GM18868 (cell line): ENCODE measurements around the gene SLAMF6.
"Not testable (repeated sequence)": the region's sequence is repeated elsewhere in the genome, so short reads cannot be mapped to it uniquely, and the experiment has no call there.

Experiments used
- ATAC-seq: cut with Tn5 transposase; IDR thresholded peaks from one replicate; pipeline ENCODE4 v1.9.1; 2021; ENCODE audit warnings: mild to moderate bottlenecking, moderate library complexity; ENCODE audit not compliant: unreplicated experiment

Gene SLAMF6

GRCh38 chr1:160517519-160517918 lies 5.5 kb downstream of the SLAMF6 start:
- ATAC-seq, result not testable (repeated sequence)

- ATAC-seq, result not testable (repeated sequence)
These were observed 7.1 kb downstream of the SLAMF6 start for GRCh38 chr1:160515908-160516307.

GRCh38 chr1:160504651-160505050 lies 18.4 kb downstream of the SLAMF6 start:
- ATAC-seq, result no peak

GRCh38 chr1:160503087-160503486 lies 20.0 kb downstream of the SLAMF6 start:
- ATAC-seq, result no peak

GRCh38 chr1:160500321-160500990 lies 22.6 kb downstream of the SLAMF6 start:
- no peak for ATAC-seq

DNA sequence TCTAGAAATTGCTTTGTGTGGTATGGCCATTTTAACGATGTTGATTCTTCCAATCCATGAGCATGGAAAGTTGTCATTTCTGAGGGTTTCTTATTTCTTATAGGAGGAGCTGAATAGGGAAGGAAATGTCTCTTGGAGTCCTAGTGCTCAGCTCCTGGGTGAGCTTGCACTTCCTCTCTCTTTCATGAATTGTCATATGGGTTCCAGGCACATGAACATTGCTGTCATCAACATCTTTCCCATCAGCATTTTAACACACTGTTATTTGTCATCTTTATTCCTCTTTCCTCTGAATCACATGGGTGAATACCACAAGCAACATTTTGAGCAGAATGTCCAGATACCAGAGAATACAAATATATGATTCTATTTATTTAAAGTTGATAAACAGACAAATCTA lies 23.4 kb downstream of the SLAMF6 start:
- no peak for ATAC-seq

DNA sequence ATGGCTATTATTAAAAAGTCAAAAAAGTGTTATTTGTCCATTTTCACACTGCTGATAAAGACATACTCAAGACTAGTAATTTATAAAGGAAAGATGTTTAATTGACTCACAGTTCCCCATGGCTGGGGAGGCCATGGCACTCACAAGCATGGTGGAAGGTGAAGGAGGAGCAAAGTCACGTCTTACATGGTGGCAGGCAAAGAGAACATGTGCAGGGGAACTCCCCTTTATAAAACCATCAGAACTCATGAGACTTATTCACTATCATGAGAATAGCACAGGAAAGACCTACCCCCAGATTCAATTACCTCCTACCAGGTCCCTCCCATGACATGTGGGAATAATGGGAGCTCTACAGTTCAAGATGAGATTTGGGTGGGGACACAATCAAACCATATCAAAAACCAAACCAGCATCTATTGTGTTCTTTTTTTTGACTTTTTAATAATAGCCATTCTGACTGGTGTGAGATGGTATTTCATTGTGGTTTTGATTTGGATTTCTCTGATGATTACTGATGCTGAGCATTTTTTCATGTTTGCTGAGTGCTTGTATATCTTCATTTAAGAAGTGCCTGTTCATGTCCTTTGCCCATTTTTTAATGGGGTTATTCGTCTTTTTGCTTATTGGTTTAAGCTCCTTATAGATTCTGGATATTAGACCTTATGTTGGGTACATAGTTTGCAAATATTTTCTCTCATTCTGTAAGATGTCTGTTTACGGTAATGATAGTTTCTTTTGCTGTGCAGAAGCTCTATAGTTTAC lies 24.6 kb downstream of the SLAMF6 start:
- ATAC-seq, result not testable (repeated sequence)

DNA sequence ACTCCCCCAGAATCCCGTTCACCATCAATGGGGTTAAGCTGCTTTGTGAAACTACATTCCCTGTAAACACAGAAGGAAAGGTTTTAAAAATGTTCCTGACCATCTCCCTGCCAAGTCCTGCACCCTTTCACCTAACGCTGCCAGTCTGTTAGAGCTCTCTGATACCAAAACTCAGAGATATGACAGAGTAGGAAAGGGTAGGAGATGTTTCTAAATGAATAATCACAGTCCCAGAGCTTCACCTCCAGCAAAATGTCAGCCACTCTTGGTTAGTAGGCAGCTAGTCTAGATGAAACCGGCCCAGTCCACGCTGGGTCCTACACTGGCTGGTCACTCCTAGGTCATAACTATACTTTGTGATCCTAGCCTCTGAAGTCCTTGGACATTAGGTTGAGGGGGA lies 26.7 kb downstream of the SLAMF6 start:
- no peak for ATAC-seq

- no peak for ATAC-seq
These were observed 28.4 kb downstream of the SLAMF6 start for GRCh38 chr1:160494620-160495019.

GRCh38 chr1:160492617-160493016 lies 30.4 kb downstream of the SLAMF6 start:
- ATAC-seq, result no peak

- ATAC-seq, result no peak
These were observed 31.1 kb downstream of the SLAMF6 start for GRCh38 chr1:160491981-160492380.

DNA sequence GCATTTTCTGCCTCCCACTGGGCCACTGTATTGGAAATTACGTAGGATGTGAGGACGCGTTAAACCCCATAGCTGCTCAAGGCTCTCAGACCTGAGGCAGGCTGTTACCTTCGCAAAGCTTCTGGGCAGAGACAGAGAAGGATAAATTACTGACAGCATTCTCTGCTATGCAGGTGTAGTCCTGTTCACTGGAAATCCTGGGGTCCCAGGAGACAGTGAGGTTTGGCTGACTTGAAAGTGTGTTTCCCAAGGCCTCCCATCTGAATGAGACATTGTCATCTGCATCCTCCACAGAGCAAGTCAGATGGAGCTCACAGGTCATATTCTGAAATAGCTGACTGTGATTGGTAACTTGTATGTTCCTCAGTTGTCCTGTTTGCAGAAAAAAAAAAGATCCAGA lies 32.0 kb downstream of the SLAMF6 start:
- ATAC-seq, result no peak

DNA sequence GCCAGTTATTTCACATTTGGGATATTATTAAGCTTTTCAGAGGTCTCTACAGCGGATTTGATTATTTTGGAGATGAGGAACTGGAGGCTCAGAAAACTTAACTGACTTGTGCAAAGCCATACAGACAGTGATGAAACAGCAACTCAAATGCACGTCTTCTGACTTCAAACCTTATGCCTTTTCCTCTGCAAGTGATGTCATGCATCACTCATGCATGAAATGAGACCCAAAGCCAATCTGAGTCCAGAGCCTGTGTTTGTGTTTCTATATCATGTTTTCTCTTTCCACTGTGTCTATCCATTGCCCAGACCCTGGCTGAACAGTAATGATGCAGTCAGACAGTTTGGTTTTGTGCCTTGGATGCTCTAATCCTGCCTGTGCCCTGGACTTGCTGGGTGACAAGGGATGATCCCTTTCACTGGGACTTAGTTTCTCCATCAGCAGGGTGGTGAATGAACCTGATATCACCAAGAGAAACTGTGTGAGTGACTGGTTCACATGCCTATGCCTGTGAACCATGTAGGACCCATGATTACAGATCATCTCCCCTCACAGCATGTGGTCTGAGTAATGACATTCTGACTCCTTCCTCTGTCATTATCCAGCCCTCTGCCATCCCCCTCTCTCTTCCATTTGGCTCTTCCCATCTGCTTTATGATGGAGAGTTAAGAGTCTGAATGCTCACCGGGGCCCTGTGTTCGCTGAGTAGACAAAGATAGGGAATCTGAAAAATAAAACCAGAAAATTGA lies 33.4 kb downstream of the SLAMF6 start:
- ATAC-seq, result no peak

DNA sequence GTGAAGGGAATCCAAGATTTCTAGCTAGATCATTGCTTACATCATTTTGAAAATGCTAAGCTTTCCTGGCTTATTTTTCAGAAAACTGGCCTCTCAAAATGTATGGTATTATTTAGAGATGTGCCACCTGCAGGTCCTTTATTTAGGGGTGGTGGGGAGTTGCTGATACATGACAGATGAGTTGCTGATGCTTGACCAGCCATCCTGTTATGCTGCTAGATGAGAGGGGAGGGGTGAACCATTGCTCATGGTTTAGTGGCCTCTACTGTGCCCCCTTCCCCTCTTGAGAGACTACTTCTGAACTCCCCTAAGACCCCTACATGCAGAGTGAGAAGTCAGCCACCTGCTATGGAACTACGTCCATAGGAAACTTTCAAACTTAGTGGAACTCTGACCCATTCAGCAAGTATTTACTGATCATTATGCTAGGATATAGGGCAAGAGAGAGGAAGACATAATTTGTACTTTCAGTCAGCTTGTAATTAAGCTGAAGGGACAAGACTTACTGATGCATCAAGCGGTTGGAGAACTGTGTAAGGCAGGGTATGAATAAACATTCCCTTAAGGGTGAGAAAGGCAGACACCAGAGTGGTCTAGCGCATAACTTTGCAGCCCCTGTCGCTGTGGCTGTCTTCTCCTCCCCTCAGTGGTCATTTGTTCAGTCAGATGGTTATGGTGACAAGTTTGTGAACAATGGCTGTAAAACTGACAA lies 34.6 kb downstream of the SLAMF6 start:
- peak; percentile 52 for ATAC-seq

GRCh38 chr1:160486453-160486852 lies 36.6 kb downstream of the SLAMF6 start:
- no peak for ATAC-seq

- no peak for ATAC-seq
These were observed 39.4 kb downstream of the SLAMF6 start for GRCh38 chr1:160483505-160484185.

- ATAC-seq, result no peak
These were observed 41.0 kb downstream of the SLAMF6 start for GRCh38 chr1:160481979-160482596.

GRCh38 chr1:160480781-160481180 lies 42.3 kb downstream of the SLAMF6 start:
- not testable (repeated sequence) for ATAC-seq

GRCh38 chr1:160479091-160479490 lies 44.0 kb downstream of the SLAMF6 start:
- ATAC-seq, result not testable (repeated sequence)
